Upper lobe of left lung (tissue), 4 donors: Measurements from ENCODE around the gene ASH1L.

ENCODE experiments used
- CTCF ChIP-seq, 6 experiments: fragments of 450-650 bp in 4 of 6; fragments of 200-600 bp in 2 of 6; sonication (generic) in 2 of 6; IDR thresholded peaks; one replicate each; pipeline ENCODE4 v1.5.1; 2016 to 2019; ENCODE audit warnings: antibody characterized with exemption in 6 of 6
- POLR2A ChIP-seq, 4 donors: fragments of 450-650 bp; IDR thresholded peaks; one replicate each; pipeline ENCODE4 v1.5.1; 2016 to 2017; ENCODE audit warnings: antibody characterized with exemption in 4 of 4, mild to moderate bottlenecking in 2 of 4
- POLR2AphosphoS5 ChIP-seq, 2 donors: sonication (generic); formaldehyde crosslinking; IDR thresholded peaks; one replicate each; pipeline ENCODE4 v1.5.1; 2017; ENCODE audit warnings: antibody characterized with exemption in 2 of 2

GRCh38 chr1:155454096-155454495, 108.5 kb downstream of the ASH1L start:
- TF ChIP-seq CTCF (IDR thresholded peaks at IDR 0.05) (no peak), POLR2A (IDR thresholded peaks at IDR 0.05) (no peak), POLR2AphosphoS5 (IDR thresholded peaks at IDR 0.05) (no peak)
